T47D (cell line): ENCODE data around the gene TRHDE.
"Not testable (repeated sequence)": the region's sequence is repeated elsewhere in the genome, so short reads cannot be mapped to it uniquely, and the experiment has no call there.

Experiments used
- DNase-seq, 2 experiments: peaks; one replicate each; pipeline versions ENCODE4 v3.0.0 to v3.0.0-alpha.2; 2011 to 2012; ENCODE audit warnings: low read depth in 1 of 2, low spot score in 1 of 2
- JUND ChIP-seq: IDR thresholded peaks from 2 replicates; pipeline ENCODE4 v1.6.1; 2012; ENCODE audit warnings: low read depth
- in situ Hi-C: cut with HindIII; loops from 2 replicates; pipeline ENCODE4 v1.10.0; 2016; ENCODE audit warnings: low sequenced_read_pairs, low pct_unique_long_range_greater_than_20kb

Gene TRHDE

DNA sequence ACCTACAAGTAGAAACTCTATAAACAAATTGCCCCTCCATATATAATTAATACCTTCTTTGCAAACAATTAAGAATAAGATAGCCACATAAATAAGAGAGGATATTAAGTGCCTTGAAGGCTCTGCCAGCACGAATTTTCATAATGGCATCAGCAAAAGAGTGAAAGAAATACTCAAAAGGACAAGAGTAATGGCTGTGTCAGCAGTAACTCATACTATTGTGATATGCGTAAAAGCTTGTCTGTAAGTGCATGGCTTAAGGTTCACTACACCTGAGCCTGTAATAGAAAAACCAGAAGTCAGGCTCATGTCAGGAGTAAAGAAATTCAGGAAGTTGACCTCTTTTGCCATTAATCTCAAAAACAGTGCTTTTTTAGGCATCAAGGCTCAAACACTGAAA, 204.1 kb downstream of the TRHDE start:
- no peak for DNase-seq
- in situ Hi-C loops = no loop called here
- no peak for TF ChIP-seq JUND

DNA sequence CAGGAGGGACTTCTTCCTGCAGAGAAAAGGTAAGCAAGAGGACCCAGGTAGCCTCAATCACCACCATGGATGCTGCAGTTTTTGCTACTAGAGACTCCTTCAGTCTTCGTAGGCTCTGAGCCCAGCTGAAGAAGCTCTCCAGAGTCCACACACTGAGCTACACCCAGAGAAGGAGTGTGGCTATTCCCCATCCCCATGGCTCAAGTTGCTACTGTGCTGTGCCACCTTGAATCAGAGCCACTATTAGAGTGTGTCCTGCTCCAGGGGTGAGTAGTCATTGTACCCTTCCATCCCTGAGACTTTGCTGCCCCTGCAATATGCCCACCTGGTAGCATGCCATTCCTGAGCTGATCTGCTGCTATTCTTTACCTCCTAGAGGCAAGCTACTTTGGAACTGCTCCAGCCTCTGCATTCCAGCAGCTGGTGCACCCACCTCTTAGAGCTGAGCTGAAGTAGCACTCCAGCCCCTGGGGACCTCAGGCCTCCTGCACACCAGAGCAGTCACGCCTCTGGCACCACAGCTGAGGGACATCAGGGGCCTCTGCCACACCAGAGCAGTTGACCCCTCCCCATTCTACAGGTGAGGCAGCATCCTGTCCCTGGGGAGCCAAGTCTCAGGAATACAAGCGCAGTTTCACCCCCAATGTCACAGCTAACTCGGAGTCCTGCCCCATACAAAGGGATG, 213.0 kb downstream of the TRHDE start:
- TF ChIP-seq JUND = no peak
- DNase-seq = no peak
- in situ Hi-C loops = no loop called here

DNA sequence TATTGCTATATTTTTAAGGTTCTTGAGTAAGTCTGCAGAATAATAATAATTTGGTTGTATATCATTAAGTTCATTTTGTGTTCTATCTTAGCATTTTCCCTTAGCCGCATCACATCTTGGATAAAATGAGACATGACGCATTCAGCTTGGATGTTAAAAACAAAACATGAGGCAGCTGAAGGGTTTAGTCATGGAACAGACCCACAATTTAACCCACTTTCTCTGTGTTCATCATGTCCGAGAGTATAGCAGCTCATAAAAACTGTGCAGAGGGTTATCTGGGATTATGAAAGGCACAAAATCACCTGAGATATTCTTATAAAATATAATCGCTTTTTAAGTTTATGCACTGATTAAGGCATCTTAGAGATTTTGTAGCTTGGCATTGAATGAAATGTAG, 219.3 kb downstream of the TRHDE start:
- no peak for DNase-seq
- in situ Hi-C loops = no loop called here
- TF ChIP-seq JUND = no peak

DNA sequence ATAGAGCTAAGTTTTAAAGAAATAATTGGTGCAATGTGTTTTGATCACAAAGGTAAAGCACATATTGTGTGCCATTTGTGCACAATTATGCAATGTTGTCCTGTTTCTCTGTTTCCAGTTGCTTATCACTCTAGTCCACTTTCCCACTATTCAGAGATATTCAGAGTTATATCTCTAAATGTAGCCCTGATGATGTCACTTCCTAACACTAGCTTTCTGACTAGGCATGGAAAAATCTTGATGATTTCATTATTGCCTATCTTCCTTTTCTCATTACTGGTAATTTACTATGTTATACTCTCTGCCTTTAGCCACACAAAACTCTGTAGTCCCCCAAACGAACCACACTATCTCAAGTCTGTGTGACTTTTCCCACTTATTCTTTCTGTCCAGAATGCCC, 221.2 kb downstream of the TRHDE start:
- no peak for DNase-seq
- no peak for TF ChIP-seq JUND
- in situ Hi-C loops = no loop called here

DNA sequence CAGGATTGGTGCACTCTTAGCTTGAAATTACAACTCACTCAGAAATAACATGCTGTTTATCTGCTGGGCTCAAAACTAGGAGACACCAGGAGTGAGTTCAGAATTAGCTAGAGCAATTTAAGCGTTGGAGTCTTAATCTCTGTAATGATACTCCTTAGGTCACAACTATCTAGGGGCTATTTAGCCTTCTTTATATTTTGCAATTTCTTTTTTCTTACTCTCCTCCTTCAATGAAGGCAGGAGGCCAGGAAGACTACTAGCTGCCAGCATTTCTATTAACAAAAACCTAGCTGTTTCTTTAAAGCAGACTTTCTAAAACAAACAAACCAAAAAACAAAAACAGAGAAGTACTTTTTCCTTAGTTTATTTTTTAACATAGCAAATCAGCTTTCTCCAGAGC, 226.2 kb downstream of the TRHDE start:
- TF ChIP-seq JUND = no peak
- in situ Hi-C loops = no loop called here
- no peak for DNase-seq

DNA sequence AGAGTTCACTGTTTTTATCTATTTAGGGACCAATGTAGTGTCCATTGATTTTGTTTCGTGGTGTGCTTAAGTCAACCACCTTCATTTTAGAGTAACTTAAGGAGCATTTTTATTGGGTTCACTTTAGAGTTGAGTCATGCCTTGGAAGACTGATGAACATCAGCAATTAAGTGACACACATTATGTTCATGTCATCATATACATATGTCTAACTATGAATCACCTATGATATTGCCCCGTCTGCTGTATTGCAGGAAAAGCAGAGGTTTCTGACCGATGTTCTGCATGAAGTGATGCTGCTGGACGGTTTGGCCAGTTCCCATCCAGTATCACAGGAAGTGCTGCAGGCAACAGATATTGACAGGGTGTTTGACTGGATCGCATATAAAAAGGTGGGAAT, 227.1 kb downstream of the TRHDE start:
- TF ChIP-seq JUND = no peak
- in situ Hi-C loops = no loop called here
- no peak for DNase-seq

DNA sequence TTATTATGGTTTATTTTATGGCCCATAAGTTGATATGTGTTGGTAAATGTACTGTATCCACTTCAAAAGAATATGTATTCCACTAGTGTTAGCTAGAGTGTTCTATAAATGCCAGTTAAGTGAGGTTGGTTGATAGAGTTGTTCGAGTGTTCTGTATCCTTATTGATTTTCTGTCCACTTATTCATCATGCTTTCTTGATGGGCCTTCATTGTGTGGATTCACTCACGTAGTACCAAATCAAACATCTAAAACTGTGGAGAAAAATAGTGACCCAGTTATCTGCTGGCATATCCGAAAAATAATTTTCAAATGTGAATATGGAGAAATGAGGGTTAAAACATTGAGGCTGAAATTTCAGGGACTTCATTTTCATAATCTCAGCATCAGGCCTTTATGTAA, 230.4 kb downstream of the TRHDE start:
- TF ChIP-seq JUND = no peak
- DNase-seq = no peak

DNA sequence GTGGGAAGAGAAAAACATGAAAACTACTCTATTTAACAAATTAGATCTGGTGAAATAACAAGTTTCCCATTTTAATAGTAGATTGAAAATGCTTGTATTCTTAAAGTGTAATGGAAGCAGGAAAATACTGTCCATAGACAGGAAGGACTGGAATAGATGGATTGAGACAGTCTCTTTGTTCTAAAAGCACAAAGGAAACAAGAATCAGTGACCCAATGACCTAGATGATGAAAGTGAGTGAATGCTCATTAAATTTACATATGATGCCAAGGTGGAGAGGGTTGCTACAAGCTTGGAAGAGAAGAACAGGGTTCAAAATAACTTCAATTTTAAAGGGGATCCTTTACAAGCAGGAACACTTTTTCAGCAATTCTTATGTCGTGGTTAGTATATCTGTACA, 233.1 kb downstream of the TRHDE start:
- no peak for TF ChIP-seq JUND
- in situ Hi-C loops = no loop called here
- DNase-seq = no peak

More for the DNA sequence above, 230.4 kb downstream of the TRHDE start:
- in situ Hi-C loops = no loop called here

DNA sequence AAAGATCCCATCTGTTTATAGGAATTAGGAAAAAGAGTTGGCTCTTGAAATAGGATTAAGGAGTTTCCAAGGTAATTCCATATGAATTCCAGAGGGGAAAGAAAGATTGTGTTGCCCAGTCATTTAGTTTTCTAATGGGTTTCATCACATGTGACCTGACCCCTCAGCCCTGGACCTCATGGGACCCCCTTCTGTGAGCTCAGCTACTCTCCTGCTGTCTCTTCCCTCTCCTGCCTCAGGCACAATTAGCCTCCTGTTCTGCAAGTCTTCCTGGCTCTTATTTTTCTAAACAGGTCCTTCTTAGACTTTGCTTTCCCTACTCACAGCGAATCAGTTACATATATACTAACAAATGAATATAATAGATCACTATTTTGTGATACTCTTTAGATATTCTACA, 237.7 kb downstream of the TRHDE start:
- in situ Hi-C loops = no loop called here
- DNase-seq = no peak

DNA sequence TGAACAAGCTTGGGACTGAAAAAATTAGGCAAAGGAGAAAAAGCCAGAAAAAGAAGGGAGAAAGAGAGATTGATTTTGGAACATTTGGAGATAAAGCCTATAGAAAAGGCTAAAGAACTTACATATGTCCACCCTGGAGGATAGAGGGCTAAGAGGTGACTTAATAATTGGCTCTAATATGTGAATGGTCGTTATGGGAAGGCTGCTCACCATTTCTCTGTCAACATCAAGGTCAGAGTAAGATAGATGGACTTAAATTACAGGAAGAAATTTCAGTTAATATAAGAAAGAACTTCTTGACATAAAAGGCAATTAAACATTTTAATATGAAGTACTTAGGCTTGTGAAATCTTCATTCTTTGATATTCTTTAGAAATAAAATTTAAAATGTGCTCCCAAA, 238.6 kb downstream of the TRHDE start:
- TF ChIP-seq JUND = no peak
- in situ Hi-C loops = no loop called here
- no peak for DNase-seq

More for the DNA sequence above, 237.7 kb downstream of the TRHDE start:
- no peak for TF ChIP-seq JUND

DNA sequence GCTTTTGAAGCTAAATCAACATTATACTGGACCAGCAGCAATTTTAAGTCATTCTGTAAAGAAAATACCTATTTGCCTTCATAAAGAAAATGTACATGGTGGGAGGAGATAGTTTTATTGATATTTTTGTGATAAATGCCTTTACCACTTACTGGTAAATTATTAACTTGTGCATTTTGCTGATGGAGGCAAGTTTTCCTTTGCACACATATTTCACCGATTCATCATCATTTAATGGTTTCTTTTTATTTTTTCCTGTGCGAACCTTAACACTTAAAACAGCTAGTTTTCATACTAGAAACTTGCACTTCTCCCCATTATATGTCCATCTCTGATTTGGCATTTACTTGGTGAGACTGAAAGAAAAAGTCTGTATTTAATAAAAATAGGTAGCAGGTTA, 239.3 kb downstream of the TRHDE start:
- no peak for DNase-seq
- in situ Hi-C loops = no loop called here
- no peak for TF ChIP-seq JUND

DNA sequence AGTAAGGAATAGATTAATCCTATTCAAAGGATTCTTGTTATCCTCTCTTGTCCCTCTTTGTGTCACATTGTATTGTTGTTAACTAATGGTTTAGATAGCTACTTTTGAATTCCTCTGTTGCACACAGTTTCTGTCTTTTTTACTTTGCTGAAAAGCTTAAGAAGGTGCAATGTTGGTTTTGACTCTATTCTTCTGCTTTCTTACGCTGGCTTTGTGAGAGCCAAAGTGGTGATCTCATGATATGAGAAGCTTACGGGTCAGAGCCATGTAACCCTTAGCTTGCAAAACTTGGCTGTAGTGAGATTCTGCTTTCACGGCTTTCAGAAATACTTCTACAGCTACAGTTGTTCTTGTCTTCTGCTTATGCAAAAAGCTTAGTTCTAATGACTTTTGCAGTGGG, 239.7 kb downstream of the TRHDE start:
- in situ Hi-C loops = no loop called here
- DNase-seq = no peak
- no peak for TF ChIP-seq JUND

DNA sequence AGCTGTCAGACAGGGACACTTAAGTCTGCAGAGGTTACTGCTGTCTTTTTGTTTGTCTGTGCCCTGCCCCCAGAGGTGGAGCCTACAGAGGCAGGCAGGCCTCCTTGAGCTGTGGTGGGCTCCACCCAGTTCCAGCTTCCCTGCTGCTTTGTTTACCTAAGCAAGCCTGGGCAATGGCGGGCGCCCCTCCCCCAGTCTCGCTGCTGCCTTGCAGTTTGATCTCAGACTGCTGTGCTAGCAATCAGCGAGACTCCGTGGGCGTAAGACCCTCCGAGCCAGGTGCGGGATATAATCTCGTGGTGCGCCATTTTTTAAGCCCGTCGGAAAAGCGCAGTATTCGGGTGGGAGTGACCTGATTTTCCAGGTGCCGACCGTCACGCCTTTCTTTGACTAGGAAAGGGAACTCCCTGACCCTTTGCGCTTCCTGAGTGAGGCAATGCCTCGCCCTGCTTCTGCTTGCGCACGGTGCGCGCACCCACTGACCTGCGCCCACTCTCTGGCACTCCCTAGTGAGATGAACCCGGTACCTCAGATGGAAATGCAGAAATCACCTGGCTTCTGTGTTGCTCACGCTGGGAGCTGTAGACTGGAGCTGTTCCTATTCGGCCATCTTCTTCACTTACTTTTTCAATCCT, 248.0 kb downstream of the TRHDE start:
- in situ Hi-C loops = not testable (repeated sequence)

DNA sequence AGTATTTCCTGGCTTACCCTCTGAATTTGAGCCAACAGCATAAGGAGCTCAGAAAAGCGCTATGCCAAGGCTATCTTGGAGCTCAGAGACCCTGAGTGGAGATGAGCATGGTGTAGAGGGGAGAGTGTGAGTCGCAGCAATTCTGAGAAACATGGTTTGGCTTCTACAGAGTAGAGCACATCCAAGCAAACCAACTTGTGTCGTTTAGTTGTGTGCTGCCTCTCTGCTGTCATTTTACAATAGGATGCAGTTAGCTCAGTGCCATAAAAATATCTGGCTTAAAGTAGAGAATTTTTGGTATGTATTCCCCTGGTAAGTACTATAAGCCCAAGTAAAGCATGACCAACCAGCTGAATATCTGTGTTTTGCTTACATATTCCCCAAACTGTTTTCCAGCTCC, 249.2 kb downstream of the TRHDE start:
- in situ Hi-C loops = no loop called here
- no peak for TF ChIP-seq JUND
- no peak for DNase-seq

More for the DNA sequence above, 248.0 kb downstream of the TRHDE start:
- peak in 1 of 2 experiments; percentile 60 for DNase-seq
